ENCODE data around the gene KIDINS220. TPM values are rescaled to one million over a fixed set of nuclear protein-coding genes. Genes with fewer than 3 reads are reported as not detected.

KIDINS220 gene
- total and polyA plus RNA-seq, 2 of the 13 experiments (the other 11 are each of a cell fraction or from before 2014, with no cell fraction given): 25.2 to 32.3 TPM

DNA sequence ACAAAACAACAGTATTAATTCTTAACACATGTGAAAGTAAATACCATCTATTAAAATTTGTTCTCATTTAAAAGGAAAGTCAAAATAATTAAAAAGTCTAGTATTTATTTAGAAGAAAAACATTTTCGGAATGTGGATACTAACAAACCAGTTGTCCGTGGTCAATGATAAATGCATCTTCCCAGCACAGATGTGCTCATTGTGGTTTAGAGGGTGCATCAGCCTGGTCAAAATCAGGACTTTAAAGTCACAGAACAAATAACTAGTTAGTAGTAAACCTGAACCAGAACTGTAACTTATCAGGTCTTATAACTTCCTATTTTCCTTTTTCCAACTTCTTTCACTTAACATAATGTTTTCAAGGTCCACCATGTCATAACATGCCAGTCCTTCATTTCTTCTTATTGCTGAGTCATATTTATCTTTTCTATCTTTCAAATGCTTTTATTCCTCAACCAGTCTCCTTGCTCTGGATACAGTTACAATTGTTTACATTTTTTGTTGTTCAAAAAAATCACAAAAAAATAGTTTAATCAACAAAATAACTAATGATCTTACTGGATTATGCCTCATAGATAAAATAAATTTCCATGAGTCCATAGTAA, 99.7 kb downstream of the KIDINS220 start (continued):
- TF ChIP-seq HOXA3 (CRISPR knock-in tag; IDR thresholded peaks at IDR 0.05) (no peak), MYNN (CRISPR knock-in tag; IDR thresholded peaks at IDR 0.05; ENCODE audit: low read depth) (no peak), GATA4 (IDR thresholded peaks at IDR 0.05; ENCODE audit: borderline replicate concordance, low read depth) (no peak), SP2 (CRISPR knock-in tag; IDR thresholded peaks at IDR 0.05) (no peak), ZNF253 (CRISPR knock-in tag; IDR thresholded peaks at IDR 0.05; ENCODE audit: borderline replicate concordance) (no peak), NR2C2 (CRISPR knock-in tag; IDR thresholded peaks at IDR 0.05; ENCODE audit: borderline replicate concordance) (no peak), YY1 (IDR thresholded peaks at IDR 0.05; ENCODE audit: insufficient read depth, insufficient replicate concordance, low read depth, low read length) (no peak)
- TF ChIP-seq, protein P1, sequence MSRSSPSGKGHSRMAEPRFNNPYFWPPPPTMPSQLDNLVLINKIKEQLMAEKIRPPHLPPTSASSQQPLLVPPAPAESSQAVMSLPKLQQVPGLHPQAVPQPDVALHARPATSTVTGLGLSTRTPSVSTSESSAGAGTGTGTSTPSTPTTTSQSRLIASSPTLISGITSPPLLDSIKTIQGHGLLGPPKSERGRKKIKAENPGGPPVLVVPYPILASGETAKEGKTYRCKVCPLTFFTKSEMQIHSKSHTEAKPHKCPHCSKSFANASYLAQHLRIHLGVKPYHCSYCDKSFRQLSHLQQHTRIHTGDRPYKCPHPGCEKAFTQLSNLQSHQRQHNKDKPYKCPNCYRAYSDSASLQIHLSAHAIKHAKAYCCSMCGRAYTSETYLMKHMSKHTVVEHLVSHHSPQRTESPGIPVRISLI (CRISPR knock-in tag; IDR thresholded peaks at IDR 0.05; ENCODE audit: borderline replicate concordance): no peak

- H3K4me3 ChIP-seq (replicated peaks in 1 of 3; ENCODE audit: insufficient read depth in 1 of 3, low read depth in 2 of 3, low read length in 3 of 3): no peak overlapping the region
- peaks cover 19 to 58% of the 10 kb centered on the region in 2 experiments for H3K36me3 ChIP-seq (replicated peaks in 1 of 2; ENCODE audit: control insufficient read depth in 1 of 2, insufficient read depth in 2 of 2, low read length in 2 of 2)
- H3K4me1 ChIP-seq (ENCODE audit: insufficient read depth, low read length): no peaks in the 10 kb centered on the region
- H3K9ac ChIP-seq (ENCODE audit: insufficient read depth, low read depth, low read length): no peak overlapping the region
- intact Hi-C loops (cut with micrococcal nuclease; ENCODE audit: unreplicated experiment): no loop called here
- H3K9me3 ChIP-seq (ENCODE audit: low read length): no peaks in the 10 kb centered on the region
- in situ Hi-C loops (cut with HindIII; ENCODE audit: extremely low pct_ligation_motif_present, low pct_unique_long_range_greater_than_20kb): no loop called here
- H4K20me1 ChIP-seq (ENCODE audit: insufficient read depth, low read length): no peaks in the 10 kb centered on the region
- CTCF ChIA-PET (ENCODE audit: low intra/inter-chr PET ratio, low total read pairs): no interaction called here
- no peak overlapping the region for H3K4me2 ChIP-seq (ENCODE audit: low read depth, low read length)
- no peak for ATAC-seq
- no peak for FAIRE-seq
- no peaks in the 10 kb centered on the region for H3K27me3 ChIP-seq (ENCODE audit: control insufficient read depth in 1 of 2, insufficient read depth in 2 of 2, low read length in 2 of 2)
- POLR2A ChIA-PET: no interaction called here
- H2AFZ ChIP-seq (ENCODE audit: low read length): no peak overlapping the region
- no peak overlapping the region for H3K27ac ChIP-seq (ENCODE audit: extremely low read length, insufficient read depth, low read length)
- no peaks in the 10 kb centered on the region for H3K79me2 ChIP-seq (ENCODE audit: insufficient read depth, low read length)
- no peak for DNase-seq (ENCODE audit: low spot score)
- no TSS peak for BruUV-seq (replicated peaks)
- WGBS (ENCODE audit: low lambda C conversion rate): 98% methylated on average over 10 of the region's 10 CpGs
- TF ChIP-seq RELA (CRISPR knock-in tag; IDR thresholded peaks at IDR 0.05): no peak
- TF ChIP-seq ZFP36 (IDR thresholded peaks at IDR 0.05; ENCODE audit: borderline replicate concordance, low read depth, low read length, partially characterized antibody): no peak
- TF ChIP-seq ZNF484 (CRISPR knock-in tag; IDR thresholded peaks at IDR 0.05; ENCODE audit: borderline replicate concordance, low read depth): no peak
- TF ChIP-seq, protein P2, sequence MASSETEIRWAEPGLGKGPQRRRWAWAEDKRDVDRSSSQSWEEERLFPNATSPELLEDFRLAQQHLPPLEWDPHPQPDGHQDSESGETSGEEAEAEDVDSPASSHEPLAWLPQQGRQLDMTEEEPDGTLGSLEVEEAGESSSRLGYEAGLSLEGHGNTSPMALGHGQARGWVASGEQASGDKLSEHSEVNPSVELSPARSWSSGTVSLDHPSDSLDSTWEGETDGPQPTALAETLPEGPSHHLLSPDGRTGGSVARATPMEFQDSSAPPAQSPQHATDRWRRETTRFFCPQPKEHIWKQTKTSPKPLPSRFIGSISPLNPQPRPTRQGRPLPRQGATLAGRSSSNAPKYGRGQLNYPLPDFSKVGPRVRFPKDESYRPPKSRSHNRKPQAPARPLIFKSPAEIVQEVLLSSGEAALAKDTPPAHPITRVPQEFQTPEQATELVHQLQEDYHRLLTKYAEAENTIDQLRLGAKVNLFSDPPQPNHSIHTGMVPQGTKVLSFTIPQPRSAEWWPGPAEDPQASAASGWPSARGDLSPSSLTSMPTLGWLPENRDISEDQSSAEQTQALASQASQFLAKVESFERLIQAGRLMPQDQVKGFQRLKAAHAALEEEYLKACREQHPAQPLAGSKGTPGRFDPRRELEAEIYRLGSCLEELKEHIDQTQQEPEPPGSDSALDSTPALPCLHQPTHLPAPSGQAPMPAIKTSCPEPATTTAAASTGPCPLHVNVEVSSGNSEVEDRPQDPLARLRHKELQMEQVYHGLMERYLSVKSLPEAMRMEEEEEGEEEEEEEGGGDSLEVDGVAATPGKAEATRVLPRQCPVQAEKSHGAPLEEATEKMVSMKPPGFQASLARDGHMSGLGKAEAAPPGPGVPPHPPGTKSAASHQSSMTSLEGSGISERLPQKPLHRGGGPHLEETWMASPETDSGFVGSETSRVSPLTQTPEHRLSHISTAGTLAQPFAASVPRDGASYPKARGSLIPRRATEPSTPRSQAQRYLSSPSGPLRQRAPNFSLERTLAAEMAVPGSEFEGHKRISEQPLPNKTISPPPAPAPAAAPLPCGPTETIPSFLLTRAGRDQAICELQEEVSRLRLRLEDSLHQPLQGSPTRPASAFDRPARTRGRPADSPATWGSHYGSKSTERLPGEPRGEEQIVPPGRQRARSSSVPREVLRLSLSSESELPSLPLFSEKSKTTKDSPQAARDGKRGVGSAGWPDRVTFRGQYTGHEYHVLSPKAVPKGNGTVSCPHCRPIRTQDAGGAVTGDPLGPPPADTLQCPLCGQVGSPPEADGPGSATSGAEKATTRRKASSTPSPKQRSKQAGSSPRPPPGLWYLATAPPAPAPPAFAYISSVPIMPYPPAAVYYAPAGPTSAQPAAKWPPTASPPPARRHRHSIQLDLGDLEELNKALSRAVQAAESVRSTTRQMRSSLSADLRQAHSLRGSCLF (CRISPR knock-in tag; IDR thresholded peaks at IDR 0.05; ENCODE audit: borderline replicate concordance): no peak
- TF ChIP-seq THYN1 (CRISPR knock-in tag; IDR thresholded peaks at IDR 0.05; ENCODE audit: borderline replicate concordance, low read depth): no peak
- TF ChIP-seq ATF5 (CRISPR knock-in tag; IDR thresholded peaks at IDR 0.05; ENCODE audit: low read depth): no peak
Measured at GRCh38 chr2:8732601-8733000, 104.8 kb downstream of the KIDINS220 start.

All from HepG2 (cell line).